IPS-20b (cell line): ENCODE measurements around the gene S100A9.

ENCODE experiments used
- H3K27ac ChIP-seq: one replicate; pipeline ENCODE4 v1.5.1; 2013; ENCODE audit warnings: low read length
- H3K27me3 ChIP-seq: 2 replicates; pipeline ENCODE4 v1.6.1; 2013; ENCODE audit warnings: mild to moderate bottlenecking, low read length, inconsistent platforms; ENCODE audit not compliant: insufficient read depth
- H3K36me3 ChIP-seq: 2 replicates; pipeline ENCODE4 v1.6.1; 2013; ENCODE audit warnings: low read depth, mild to moderate bottlenecking, inconsistent platforms, low read length, moderate library complexity; ENCODE audit not compliant: insufficient read depth
- H3K4me1 ChIP-seq: 2 replicates; pipeline ENCODE4 v1.6.1; 2013; ENCODE audit warnings: mild to moderate bottlenecking, control low read depth, inconsistent platforms, low read length, moderate library complexity; ENCODE audit not compliant: insufficient read depth
- H3K4me3 ChIP-seq: 2 replicates; pipeline ENCODE4 v1.5.1; 2013; ENCODE audit warnings: mild to moderate bottlenecking, low read length, inconsistent platforms
- H3K9ac ChIP-seq: 2 replicates; pipeline ENCODE4 v1.6.1; 2013; ENCODE audit warnings: low read depth, mild to moderate bottlenecking, inconsistent platforms, low read length, moderate library complexity
- H3K9me3 ChIP-seq: 2 replicates; pipeline ENCODE4 v1.6.1; 2013; ENCODE audit warnings: mild to moderate bottlenecking, low read depth, low read length, inconsistent platforms; ENCODE audit not compliant: insufficient read depth

Gene S100A9

DNA sequence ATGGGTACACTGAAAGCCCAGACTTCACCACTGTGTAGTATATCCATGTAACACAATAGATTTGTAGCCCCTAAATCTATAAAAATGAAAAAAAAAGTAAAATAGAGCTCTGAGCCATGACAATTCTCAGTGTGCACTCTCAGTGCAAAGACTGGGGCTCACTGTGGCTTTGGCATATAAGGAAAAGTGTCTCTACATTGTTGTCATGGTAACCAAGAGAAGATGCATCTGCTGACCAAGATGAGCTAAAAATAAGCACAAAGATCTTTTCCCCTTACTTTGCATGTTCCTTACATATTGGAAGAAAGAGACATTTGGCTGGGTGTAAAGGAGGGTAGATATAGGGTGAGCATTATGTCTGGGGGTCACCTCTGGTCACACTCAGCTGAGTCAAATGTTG lies 21.0 kb upstream of the S100A9 start:
- Histone ChIP-seq H3K9me3 (no peaks in the 10 kb centered on the region), H3K27ac (no peak overlapping the region), H3K27me3 (no peaks in the 10 kb centered on the region), H3K4me1 (no peaks in the 10 kb centered on the region), H3K4me3 (no peak overlapping the region), H3K36me3 (no peaks in the 10 kb centered on the region), H3K9ac (no peak overlapping the region)

DNA sequence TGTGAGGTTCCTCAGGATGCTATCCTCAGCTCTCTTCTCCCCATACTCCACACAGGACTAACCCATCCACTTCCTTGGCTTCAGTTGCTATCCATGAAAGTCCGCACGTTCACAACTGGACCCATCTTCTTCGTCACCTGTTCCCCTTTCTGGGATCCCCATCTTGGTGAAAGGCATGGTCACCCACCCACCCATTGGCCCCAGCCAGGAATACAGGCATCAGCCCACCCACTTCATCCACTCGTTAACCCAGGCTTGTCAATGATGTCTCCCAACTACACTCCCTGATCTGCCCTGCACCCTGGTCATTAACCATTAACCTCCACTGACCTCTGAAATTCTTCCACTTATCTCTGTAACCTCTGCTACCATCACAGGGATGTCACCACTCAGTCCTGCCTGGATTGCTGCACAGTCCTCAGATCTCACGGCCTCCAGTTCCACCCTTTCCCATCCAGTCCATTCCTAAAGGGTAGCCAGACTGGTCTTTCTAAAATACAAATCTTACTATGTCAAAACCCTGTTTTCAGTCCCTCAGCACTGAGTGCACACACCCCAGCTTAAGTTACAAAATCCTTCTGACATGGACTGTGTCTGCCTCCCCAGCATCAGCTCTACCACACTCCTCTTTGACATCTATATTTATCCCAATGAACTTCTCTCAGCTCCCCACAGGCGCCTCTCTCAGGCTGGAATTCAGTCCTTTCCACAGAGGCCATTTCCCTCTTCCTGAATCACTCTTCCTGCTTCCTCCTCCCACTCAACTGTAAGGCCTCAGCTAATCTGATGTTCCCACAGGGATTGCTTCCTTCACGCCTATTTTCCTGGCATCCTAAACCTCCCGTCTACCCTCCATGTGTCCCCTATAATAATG lies 19.4 kb upstream of the S100A9 start:
- Histone ChIP-seq H3K27me3 (no peaks in the 10 kb centered on the region), H3K4me1 (no peaks in the 10 kb centered on the region)

DNA sequence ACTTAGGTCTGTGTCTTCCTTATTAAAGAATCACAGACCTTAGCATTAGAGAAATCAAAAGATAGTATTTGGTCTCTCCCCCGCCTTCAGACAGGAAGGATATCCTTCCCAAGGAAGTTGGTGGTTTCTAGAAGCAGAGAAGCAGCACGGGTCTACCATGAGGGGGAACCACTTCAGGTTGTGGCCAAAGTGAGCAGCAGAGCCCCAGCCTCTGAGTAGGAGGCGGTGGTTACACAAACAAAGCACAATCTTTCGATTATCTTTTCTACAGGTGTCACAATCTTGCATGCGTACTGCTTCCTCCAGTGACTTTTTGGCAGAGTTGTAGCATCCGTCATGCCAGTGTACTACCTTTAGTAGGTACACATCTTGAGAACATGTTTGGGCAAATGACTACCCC lies 17.9 kb upstream of the S100A9 start:
- Histone ChIP-seq H3K4me3 (no peak overlapping the region), H3K9ac (no peak overlapping the region), H3K27me3 (no peaks in the 10 kb centered on the region), H3K36me3 (no peaks in the 10 kb centered on the region), H3K9me3 (no peaks in the 10 kb centered on the region), H3K4me1 (no peaks in the 10 kb centered on the region), H3K27ac (no peak overlapping the region)

More for the DNA sequence above, 19.4 kb upstream of the S100A9 start:
- H3K27ac ChIP-seq: no peak overlapping the region
- H3K36me3 ChIP-seq: no peaks in the 10 kb centered on the region
- H3K4me3 ChIP-seq: no peak overlapping the region
- no peak overlapping the region for H3K9ac ChIP-seq
- H3K9me3 ChIP-seq: no peaks in the 10 kb centered on the region

DNA sequence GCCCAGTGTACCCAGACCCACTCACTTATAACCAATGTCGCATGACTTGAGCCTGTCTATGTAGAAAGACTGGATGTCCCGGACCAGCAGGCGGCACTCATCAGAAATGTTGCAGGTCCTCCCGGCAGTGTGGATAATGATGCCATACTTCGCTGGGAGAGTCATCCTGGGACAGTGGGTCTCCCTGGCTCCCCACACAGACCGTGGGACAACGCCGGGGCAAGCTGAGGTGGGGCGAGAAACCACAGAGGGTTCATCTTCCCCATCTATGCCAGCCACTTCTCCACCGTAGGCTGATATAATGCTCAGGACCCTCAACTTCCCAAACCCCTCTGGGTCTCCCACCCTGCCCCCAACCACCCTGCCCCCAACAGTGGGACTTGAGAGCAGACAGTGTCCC lies 17.3 kb upstream of the S100A9 start:
- Histone ChIP-seq H3K4me1 (no peaks in the 10 kb centered on the region), H3K9me3 (no peaks in the 10 kb centered on the region), H3K27ac (no peak overlapping the region), H3K4me3 (no peak overlapping the region), H3K9ac (no peak overlapping the region), H3K27me3 (no peaks in the 10 kb centered on the region), H3K36me3 (no peaks in the 10 kb centered on the region)

DNA sequence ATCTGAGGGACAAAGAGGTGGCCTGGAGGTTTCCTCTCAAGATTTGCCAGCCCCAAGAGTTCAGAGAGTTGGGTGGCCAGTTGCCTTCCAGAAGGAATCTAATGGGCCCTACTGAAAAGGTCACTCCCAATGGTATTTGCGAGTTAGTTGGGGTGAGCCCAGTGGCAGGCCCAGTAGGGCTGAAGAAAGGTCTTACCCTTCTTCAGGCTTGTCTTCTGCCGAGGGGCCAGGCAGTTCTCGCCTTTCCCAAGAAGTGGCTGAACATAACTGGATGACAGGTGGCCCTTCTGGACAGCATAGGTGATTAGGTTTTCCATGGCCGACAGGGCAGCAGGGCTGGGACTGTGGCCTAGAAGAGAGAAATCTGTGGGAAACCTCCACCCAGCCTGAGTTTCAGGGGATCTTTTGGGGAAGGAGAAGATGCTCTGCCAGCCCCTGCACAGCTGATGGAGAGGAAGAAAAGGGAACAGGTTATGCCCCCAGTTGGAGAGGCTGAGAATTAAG lies 16.2 kb upstream of the S100A9 start:
- Histone ChIP-seq H3K9ac (no peak overlapping the region), H3K27me3 (no peaks in the 10 kb centered on the region), H3K27ac (no peak overlapping the region), H3K9me3 (no peaks in the 10 kb centered on the region), H3K4me3 (no peak overlapping the region), H3K36me3 (no peaks in the 10 kb centered on the region), H3K4me1 (no peaks in the 10 kb centered on the region)

DNA sequence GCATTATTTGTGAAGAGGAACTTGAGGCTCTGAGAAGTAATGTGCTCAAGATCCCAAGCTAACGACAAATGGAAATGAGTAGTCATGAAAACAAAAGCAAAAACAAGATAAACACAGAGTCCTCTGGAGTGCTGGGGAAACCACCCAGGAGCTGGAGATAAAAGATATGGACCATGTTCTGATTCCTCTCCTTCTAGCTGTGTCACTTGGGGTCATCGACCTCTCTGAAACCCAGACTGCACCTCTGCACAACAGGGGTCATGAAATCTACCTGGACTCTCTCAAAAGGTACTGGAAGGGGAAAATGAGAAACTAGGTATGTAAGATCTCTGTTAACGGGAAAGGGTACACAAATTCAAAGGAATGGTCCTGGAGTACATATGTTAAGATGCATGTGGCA lies 15.5 kb upstream of the S100A9 start:
- H3K36me3 ChIP-seq: no peaks in the 10 kb centered on the region
- no peak overlapping the region for H3K9ac ChIP-seq
- H3K4me1 ChIP-seq: no peaks in the 10 kb centered on the region
- H3K27ac ChIP-seq: no peak overlapping the region
- no peaks in the 10 kb centered on the region for H3K9me3 ChIP-seq
- no peaks in the 10 kb centered on the region for H3K27me3 ChIP-seq
- no peak overlapping the region for H3K4me3 ChIP-seq

DNA sequence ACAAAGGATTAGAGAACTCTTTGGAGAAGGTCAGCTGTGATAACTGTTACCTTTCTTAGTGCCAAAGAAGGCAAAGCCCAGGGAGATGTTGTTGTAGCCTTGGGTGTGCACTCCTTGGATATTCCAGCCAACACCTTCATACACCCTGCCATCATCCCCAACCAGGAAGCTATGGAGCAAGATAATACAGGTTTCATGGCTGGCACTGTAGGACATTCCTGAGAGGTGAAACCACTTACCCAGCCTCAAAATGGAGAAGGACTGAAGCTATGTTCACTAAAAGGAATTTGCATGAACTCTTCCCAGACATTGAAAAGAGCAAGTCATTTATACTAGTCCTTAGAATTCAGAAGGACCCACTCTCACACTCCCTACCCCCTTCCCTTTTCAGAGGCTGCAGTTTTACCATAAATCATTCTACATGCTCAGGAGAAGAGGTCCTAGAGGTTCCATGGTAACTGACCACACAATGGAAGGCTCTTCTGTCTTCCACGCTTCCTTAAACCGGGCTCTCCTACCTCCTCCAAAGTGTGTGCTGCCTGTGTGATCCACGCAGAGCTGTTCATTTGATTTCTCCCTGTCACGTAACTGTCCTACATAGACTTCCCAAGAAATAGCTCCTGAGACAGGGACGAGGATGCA lies 14.5 kb upstream of the S100A9 start:
- no peaks in the 10 kb centered on the region for H3K36me3 ChIP-seq
- H3K27me3 ChIP-seq: no peaks in the 10 kb centered on the region
- H3K9me3 ChIP-seq: no peaks in the 10 kb centered on the region
- no peak overlapping the region for H3K9ac ChIP-seq
- H3K4me3 ChIP-seq: no peak overlapping the region
- no peak overlapping the region for H3K27ac ChIP-seq
- no peaks in the 10 kb centered on the region for H3K4me1 ChIP-seq

DNA sequence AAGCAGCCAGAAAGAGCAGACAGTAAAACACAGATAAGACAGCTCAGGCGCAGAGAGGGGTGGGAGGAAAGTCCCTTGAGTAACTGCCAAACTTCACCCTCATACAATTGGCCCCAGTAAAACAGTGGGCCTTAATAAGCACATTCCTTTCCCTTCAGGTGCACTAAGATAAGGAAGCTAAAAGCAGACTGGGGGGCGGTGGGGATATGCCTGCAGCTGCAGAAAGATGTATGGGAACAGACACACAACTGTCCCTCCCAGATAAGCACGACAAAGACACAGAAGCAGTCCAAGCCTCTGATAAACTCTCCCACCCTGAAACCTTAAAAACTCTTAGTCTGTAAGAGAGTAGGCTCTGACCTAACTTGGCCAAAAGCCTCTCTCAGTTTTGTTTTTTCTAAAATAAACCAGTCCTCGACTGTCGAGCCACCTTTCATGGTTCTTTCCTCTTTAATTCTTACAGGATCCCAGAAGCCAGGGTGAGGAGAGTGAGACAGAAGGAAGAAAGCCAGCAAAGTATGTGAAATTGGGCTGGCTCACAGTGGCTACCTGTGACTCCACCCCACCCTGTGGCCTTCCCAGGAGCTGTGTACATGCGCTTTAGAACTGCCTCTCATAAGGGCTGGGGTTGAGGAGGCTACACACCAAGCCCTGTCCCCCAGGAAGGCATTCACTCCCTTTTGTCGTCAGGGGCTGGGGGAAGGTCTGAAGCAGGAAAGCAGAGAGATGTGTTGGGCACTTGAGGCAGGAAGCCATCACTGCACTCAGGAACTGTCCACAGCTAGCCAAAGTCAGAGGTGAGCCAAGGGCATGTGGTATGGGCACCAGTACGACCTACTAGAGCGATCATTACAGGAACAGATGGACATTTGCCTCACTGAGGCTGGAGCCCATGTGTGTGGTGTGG lies 13.6 kb upstream of the S100A9 start:
- no peaks in the 10 kb centered on the region for H3K27me3 ChIP-seq
- H3K9me3 ChIP-seq: no peaks in the 10 kb centered on the region
- H3K27ac ChIP-seq: no peak overlapping the region

DNA sequence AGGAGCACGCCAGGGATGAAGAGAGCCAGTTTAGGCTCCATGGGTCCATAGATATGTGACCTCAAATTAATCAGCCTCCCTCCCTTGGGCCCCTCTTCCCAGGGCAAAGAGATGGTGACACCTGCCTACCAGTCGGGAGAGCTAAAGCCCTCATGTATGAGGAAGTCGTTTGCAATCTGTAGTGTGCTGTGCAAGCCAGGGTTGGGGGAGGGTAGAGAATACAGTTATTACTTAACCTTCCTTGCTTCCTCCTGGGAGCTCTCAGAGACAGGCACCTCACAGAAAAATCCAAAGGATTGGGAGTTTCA lies 13.0 kb upstream of the S100A9 start:
- no peak overlapping the region for H3K27ac ChIP-seq
- no peak overlapping the region for H3K9ac ChIP-seq
- H3K4me3 ChIP-seq: no peak overlapping the region
- no peaks in the 10 kb centered on the region for H3K9me3 ChIP-seq
- H3K27me3 ChIP-seq: no peaks in the 10 kb centered on the region
- no peaks in the 10 kb centered on the region for H3K4me1 ChIP-seq
- no peaks in the 10 kb centered on the region for H3K36me3 ChIP-seq

More for the DNA sequence above, 13.6 kb upstream of the S100A9 start:
- no peak overlapping the region for H3K9ac ChIP-seq
- H3K4me3 ChIP-seq: no peak overlapping the region
- H3K4me1 ChIP-seq: no peaks in the 10 kb centered on the region
- H3K36me3 ChIP-seq: no peaks in the 10 kb centered on the region

DNA sequence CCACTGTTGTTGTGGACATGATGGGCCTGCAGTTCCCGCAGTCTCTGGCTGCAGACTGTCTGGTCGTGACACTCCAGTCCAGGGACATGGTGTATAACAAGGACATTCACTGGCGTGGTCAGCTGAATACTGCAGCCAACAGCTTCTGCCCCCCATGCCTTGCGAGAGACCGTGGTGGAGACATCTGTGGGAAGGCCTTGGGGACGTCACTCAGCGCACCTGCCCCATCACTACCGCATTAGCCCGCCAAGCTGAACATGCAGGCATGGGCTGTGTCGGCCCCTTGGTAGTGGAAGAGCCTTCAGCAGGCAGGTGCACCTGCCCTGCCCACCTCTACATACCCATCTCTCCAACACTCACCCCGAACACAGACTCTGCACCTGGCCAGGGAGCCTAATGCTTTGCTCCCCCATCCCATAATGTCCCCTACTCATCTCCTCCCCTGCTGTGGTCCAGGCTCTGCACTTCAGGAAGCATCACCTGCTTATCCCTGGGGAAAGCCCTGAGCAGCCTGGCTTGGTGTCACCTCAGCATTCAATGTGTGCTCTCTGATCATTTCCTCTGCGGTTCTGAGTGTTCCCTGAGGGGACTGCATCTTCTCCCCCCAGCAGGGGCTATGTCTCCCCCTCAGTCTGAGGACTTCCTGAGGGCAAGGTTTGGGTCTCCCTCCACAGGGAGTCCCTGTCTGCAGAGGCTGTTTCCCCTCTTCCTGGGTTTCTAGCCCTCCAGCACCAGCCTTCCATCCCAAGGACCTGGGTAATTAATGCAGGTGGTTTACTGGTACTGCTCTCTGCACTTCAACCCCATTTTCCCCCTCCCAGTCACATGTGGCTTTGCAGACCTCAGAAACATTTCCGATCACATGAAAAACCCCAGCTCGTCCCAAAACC lies 12.2 kb upstream of the S100A9 start:
- H3K27ac ChIP-seq: no peak overlapping the region
- H3K9ac ChIP-seq: no peak overlapping the region
- no peaks in the 10 kb centered on the region for H3K36me3 ChIP-seq

More for the DNA sequence above, 12.2 kb upstream of the S100A9 start:
- Histone ChIP-seq H3K4me3 (no peak overlapping the region), H3K9me3 (no peaks in the 10 kb centered on the region), H3K27me3 (no peaks in the 10 kb centered on the region), H3K4me1 (no peaks in the 10 kb centered on the region)
